PC-3 (cell line): ENCODE results near the gene OR13J1. TPM values are rescaled to one million over a fixed set of nuclear protein-coding genes. Genes with fewer than 3 reads are reported as not detected.

ENCODE experiments used
- ATAC-seq: fragments of 200-7000 bp; cut with Tn5 transposase; 2 replicates; pipeline ENCODE4 v1.9.1; 2020; ENCODE audit warnings: mild to moderate bottlenecking, moderate library complexity
- BruUV-seq: library from RNA; stranded (reverse); fragments of 400-500 nt; replicated peaks from 2 replicates; lab custom pipeline; 2021; lab: Mats Ljungman, UMichigan
- CTCF ChIA-PET: fragments of 300-600 bp; sonication (Branson Sonifier 250); formaldehyde crosslinking; loops from one replicate; lab custom pipeline; 2022; ENCODE audit warnings: antibody characterized with exemption; lab: Charles Lee
- POLR2A ChIA-PET: fragments of 300-600 bp; sonication (Branson Sonifier 250); formaldehyde crosslinking; loops from one replicate; lab custom pipeline; 2022; ENCODE audit warnings: antibody characterized with exemption; ENCODE audit not compliant: unreplicated experiment; lab: Charles Lee
- DNase-seq: peaks from one replicate; pipeline ENCODE4 v3.0.0-alpha.2; 2015
- H2AFZ ChIP-seq: fragments of 300-600 bp; sonication (generic); 2 replicates; pipeline ENCODE4 v1.6.0; 2016; ENCODE audit warnings: antibody characterized with exemption, low read length
- H3F3A ChIP-seq: fragments of 300-600 bp; sonication (generic); one replicate; pipeline ENCODE4 v1.6.0; 2017; ENCODE audit warnings: antibody characterized with exemption, low read length, control low read depth, mild to moderate bottlenecking; ENCODE audit not compliant: unreplicated experiment
- H3K27ac ChIP-seq: fragments of 300-600 bp; sonication (generic); 2 replicates; pipeline ENCODE4 v1.5.1; 2016; ENCODE audit warnings: mild to moderate bottlenecking, low read length
- H3K27me3 ChIP-seq: fragments of 300-600 bp; sonication (generic); 2 replicates; pipeline ENCODE4 v1.6.1; 2016; ENCODE audit warnings: low read length, mixed read lengths
- H3K36me3 ChIP-seq: fragments of 300-600 bp; sonication (generic); 2 replicates; pipeline ENCODE4 v1.6.1; 2016; ENCODE audit warnings: low read depth, mixed run types, low read length, mixed read lengths
- H3K4me1 ChIP-seq: fragments of 300-600 bp; sonication (generic); 2 replicates; pipeline ENCODE4 v1.5.1; 2016; ENCODE audit warnings: low read length; ENCODE audit not compliant: insufficient read depth
- H3K4me2 ChIP-seq: fragments of 300-600 bp; sonication (generic); 2 replicates; pipeline ENCODE4 v1.6.0; 2016; ENCODE audit warnings: low read length
- H3K4me3 ChIP-seq: fragments of 300-600 bp; sonication (generic); 2 replicates; pipeline ENCODE4 v1.5.1; 2016; ENCODE audit warnings: mild to moderate bottlenecking, low read length, mixed read lengths
- H3K79me2 ChIP-seq: fragments of 300-600 bp; sonication (generic); 2 replicates; pipeline ENCODE4 v1.6.1; 2017; ENCODE audit warnings: low read length, mixed read lengths
- H3K9ac ChIP-seq: fragments of 300-600 bp; sonication (generic); 2 replicates; pipeline ENCODE4 v1.6.0; 2016; ENCODE audit warnings: mild to moderate bottlenecking, low read length
- H3K9me2 ChIP-seq: fragments of 300-600 bp; sonication (generic); replicated peaks from 2 replicates; pipeline ENCODE4 v1.6.1; 2016; ENCODE audit warnings: mixed run types, low read length, mixed read lengths
- H3K9me3 ChIP-seq: fragments of 300-600 bp; sonication (generic); 2 replicates; pipeline ENCODE4 v1.6.1; 2016; ENCODE audit warnings: low read length, mixed read lengths
- H4K20me1 ChIP-seq: fragments of 300-600 bp; sonication (generic); 2 replicates; pipeline ENCODE4 v1.6.1; 2016; ENCODE audit warnings: low read length, mixed read lengths
- EZH2 ChIP-seq: fragments of 300-600 bp; sonication (generic); IDR thresholded peaks from one replicate; pipeline ENCODE4 v1.6.1; 2017; ENCODE audit warnings: antibody characterized with exemption, mild to moderate bottlenecking, low read length; ENCODE audit not compliant: unreplicated experiment
- EZH2phosphoT487 ChIP-seq: fragments of 300-600 bp; sonication (generic); IDR thresholded peaks from 2 replicates; pipeline ENCODE4 v1.6.1; 2018; ENCODE audit warnings: mild to moderate bottlenecking, antibody characterized with exemption, low read length, borderline replicate concordance
- intact Hi-C: fragments of 100-400 bp; cut with micrococcal nuclease; formaldehyde crosslinking; loops from 2 replicates; pipeline ENCODE4 v1.9.0; 2023
- total RNA-seq: library from RNA; depleted of rRNA; stranded (reverse); fragments of >200 nt; gene quantifications from 2 replicates; pipeline ENCODE4 v1.2.3, GENCODE V29; 2014
- TF ChIP-seq, protein P1 (sequence below): fragments of 300-600 bp; sonication (generic); conservative IDR thresholded peaks from 2 replicates; pipeline ENCODE4 v1.5.1; 2017; ENCODE audit warnings: antibody characterized with exemption, low read depth, mild to moderate bottlenecking, low read length

OR13J1 gene
- total RNA-seq, 1 experiment from 2014 or later: not detected

- H3K36me3 ChIP-seq: no peaks in the 10 kb centered on the region
- H3K4me2 ChIP-seq: no peak overlapping the region
- no peaks in the 10 kb centered on the region for H3K79me2 ChIP-seq
- H3K4me3 ChIP-seq: no peak overlapping the region
- H3F3A ChIP-seq: no peaks in the 10 kb centered on the region
- no peaks in the 10 kb centered on the region for H3K9me3 ChIP-seq
- H2AFZ ChIP-seq: no peak overlapping the region
- TF ChIP-seq EZH2phosphoT487 (no peak), EZH2 (no peak)
- TF ChIP-seq, protein P1, sequence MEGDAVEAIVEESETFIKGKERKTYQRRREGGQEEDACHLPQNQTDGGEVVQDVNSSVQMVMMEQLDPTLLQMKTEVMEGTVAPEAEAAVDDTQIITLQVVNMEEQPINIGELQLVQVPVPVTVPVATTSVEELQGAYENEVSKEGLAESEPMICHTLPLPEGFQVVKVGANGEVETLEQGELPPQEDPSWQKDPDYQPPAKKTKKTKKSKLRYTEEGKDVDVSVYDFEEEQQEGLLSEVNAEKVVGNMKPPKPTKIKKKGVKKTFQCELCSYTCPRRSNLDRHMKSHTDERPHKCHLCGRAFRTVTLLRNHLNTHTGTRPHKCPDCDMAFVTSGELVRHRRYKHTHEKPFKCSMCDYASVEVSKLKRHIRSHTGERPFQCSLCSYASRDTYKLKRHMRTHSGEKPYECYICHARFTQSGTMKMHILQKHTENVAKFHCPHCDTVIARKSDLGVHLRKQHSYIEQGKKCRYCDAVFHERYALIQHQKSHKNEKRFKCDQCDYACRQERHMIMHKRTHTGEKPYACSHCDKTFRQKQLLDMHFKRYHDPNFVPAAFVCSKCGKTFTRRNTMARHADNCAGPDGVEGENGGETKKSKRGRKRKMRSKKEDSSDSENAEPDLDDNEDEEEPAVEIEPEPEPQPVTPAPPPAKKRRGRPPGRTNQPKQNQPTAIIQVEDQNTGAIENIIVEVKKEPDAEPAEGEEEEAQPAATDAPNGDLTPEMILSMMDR: no peak
- BruUV-seq: no TSS peak
- no peaks in the 10 kb centered on the region for H3K27me3 ChIP-seq
- H3K9me2 ChIP-seq: no peaks in the 10 kb centered on the region
- no peaks in the 10 kb centered on the region for H4K20me1 ChIP-seq
- DNase-seq: no peak
- CTCF ChIA-PET: no interaction called here
- peaks cover 20% of the 10 kb centered on the region for H3K4me1 ChIP-seq
- no peak overlapping the region for H3K27ac ChIP-seq
- POLR2A ChIA-PET: no interaction called here
- no peak for ATAC-seq
- no peak overlapping the region for H3K9ac ChIP-seq
- intact Hi-C loops: no loop called here
These were observed 27.4 kb downstream of the OR13J1 start for GRCh38 chr9:35842795-35843194.

DNA sequence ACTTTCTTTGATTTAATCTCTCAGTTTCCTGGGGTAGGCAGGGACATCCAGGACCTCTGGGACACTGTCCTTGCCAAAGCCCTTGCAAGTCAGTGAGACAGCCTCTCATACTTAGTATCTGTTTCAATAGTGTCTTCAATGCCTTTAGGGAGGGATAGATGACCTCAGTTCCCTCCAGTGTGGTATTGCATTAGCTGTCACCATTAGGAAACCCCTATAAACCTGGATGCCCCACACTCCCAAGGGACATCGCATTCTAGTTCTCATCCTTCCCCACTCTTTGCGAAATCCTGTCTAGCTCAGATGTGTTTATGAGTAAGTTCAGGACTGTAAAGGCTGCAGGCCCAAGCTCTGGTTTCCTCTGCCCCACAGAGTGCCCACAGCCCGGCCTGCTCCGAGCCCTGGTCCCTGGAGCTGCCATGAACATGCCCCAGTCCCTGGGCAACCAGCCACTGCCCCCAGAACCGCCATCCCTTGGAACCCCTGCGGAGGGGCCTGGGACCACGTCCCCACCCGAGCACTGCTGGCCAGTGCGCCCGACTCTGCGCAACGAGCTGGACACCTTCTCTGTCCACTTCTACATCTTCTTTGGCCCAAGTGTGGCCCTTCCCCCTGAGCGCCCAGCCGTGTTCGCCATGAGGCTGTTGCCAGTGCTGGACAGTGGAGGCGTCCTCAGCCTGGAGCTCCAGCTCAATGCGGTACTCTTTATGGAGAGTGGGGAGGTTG is 28.0 kb downstream of the OR13J1 start:
- ATAC-seq: no peak
- CTCF ChIA-PET: interaction anchor here (0.6 kb wide), 1 partner anchor 18 kb away, joined by 3 read pairs; no protein-coding TSS in a partner anchor

DNA sequence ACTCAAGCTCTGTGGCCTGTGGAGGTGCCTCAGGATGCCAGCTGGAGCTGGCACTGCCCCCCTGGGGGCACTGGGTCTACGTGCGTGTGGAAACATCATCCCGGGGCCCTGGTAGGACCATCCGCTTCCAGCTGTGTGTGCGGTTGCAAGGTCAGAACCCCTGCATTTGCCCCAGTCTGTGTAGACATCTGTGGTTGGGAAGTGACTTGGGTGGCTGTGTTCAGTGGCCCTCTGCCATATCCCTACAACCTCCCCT is 28.6 kb downstream of the OR13J1 start:
- Histone ChIP-seq H3K9ac (no peak overlapping the region), H3K79me2 (no peaks in the 10 kb centered on the region), H4K20me1 (no peaks in the 10 kb centered on the region), H2AFZ (no peak overlapping the region), H3F3A (no peaks in the 10 kb centered on the region), H3K27me3 (no peaks in the 10 kb centered on the region), H3K4me3 (no peak overlapping the region), H3K9me2 (no peaks in the 10 kb centered on the region), H3K27ac (no peak overlapping the region), H3K4me2 (no peak overlapping the region), H3K9me3 (no peaks in the 10 kb centered on the region), H3K4me1 (peaks cover 19% of the 10 kb centered on the region), H3K36me3 (no peaks in the 10 kb centered on the region)
- ATAC-seq (no peak), DNase-seq (no peak)
- intact Hi-C loops: no loop called here
- ChIA-PET POLR2A (no interaction called here), CTCF (interaction anchor here (0.6 kb wide), 1 partner anchor 18 kb away, joined by 3 read pairs; no protein-coding TSS in a partner anchor)
- TF ChIP-seq, protein P1: no peak
- TF ChIP-seq EZH2 (no peak), EZH2phosphoT487 (no peak)
- no TSS peak for BruUV-seq

More for the DNA sequence above, 28.0 kb downstream of the OR13J1 start:
- Histone ChIP-seq H3K9me2 (no peaks in the 10 kb centered on the region), H3K79me2 (no peaks in the 10 kb centered on the region), H3K9me3 (no peaks in the 10 kb centered on the region), H3K4me2 (no peak overlapping the region), H3K4me3 (no peak overlapping the region), H3K27me3 (no peaks in the 10 kb centered on the region), H3K36me3 (no peaks in the 10 kb centered on the region), H2AFZ (no peak overlapping the region), H3K27ac (no peak overlapping the region), H3K4me1 (peaks cover 19% of the 10 kb centered on the region), H3K9ac (no peak overlapping the region), H3F3A (no peaks in the 10 kb centered on the region), H4K20me1 (no peaks in the 10 kb centered on the region)
- POLR2A ChIA-PET: no interaction called here
- intact Hi-C loops: no loop called here
- no TSS peak for BruUV-seq
- no peak for TF ChIP-seq EZH2phosphoT487
- TF ChIP-seq, protein P1: no peak
- TF ChIP-seq EZH2: no peak
- no peak for DNase-seq
